GM20000 (cell line): Measurements from ENCODE around the gene VEZT.
"Not testable (repeated sequence)": the region's sequence is repeated elsewhere in the genome, so short reads cannot be mapped to it uniquely, and the experiment has no call there.

Source experiments
- DNase-seq: peaks from one replicate; pipeline ENCODE4 v3.0.0; 2012; ENCODE audit warnings: low spot score
- CTCF ChIP-seq: IDR thresholded peaks from 2 replicates; pipeline ENCODE4 v1.5.1; 2012; ENCODE audit warnings: mild to moderate bottlenecking, control low read depth; ENCODE audit errors: extremely low read depth, missing control alignments

VEZT gene

GRCh38 chr12:95321516-95322246 lies 104.1 kb downstream of the VEZT start:
- TF ChIP-seq CTCF, result no peak
- DNase-seq, result no peak

GRCh38 chr12:95322326-95322725 lies 104.7 kb downstream of the VEZT start:
- no peak for DNase-seq
- no peak for TF ChIP-seq CTCF

- TF ChIP-seq CTCF, result no peak
- DNase-seq, result no peak
These were observed 105.6 kb downstream of the VEZT start for GRCh38 chr12:95323212-95323611.

GRCh38 chr12:95324246-95324645 lies 106.6 kb downstream of the VEZT start:
- DNase-seq, result not testable (repeated sequence)

- no peak for TF ChIP-seq CTCF
- DNase-seq, result no peak
These were observed 107.9 kb downstream of the VEZT start for GRCh38 chr12:95325501-95325900.

GRCh38 chr12:95326445-95326844 lies 108.8 kb downstream of the VEZT start:
- no peak for TF ChIP-seq CTCF
- no peak for DNase-seq

GRCh38 chr12:95326855-95327254 lies 109.2 kb downstream of the VEZT start:
- TF ChIP-seq CTCF, result no peak
- DNase-seq, result no peak

GRCh38 chr12:95328708-95329107 lies 111.1 kb downstream of the VEZT start:
- no peak for TF ChIP-seq CTCF
- no peak for DNase-seq
